H1 (cell line): ENCODE measurements around the gene HDDC3. TPM values are rescaled to one million over a fixed set of nuclear protein-coding genes. Genes with fewer than 3 reads are reported as not detected.

Experiments
- CTCF ChIA-PET: fragments of 300-600 bp; sonication (Branson Sonifier 250); formaldehyde crosslinking; loops from one replicate; lab custom pipeline; 2021; ENCODE audit not compliant: partially characterized antibody; lab: Charles Lee
- POLR2A ChIA-PET: fragments of 300-600 bp; sonication (Branson Sonifier 250); formaldehyde crosslinking; loops from one replicate; lab custom pipeline; 2021; ENCODE audit warnings: inconsistent platforms; ENCODE audit not compliant: partially characterized antibody; lab: Charles Lee
- DNase-seq, 2 experiments: peaks; one replicate each; pipeline versions ENCODE4 v3.0.0 to v3.0.0-alpha.2; 2010 to 2022; ENCODE audit warnings: low spot score in 2 of 2, low read depth in 1 of 2, mixed read lengths in 1 of 2
- FAIRE-seq: peaks from 2 replicates; lab custom pipeline; 2011; peaks lifted over from hg19 to GRCh38; lab: Jason Lieb, UNC
- H2AFZ ChIP-seq: 2 replicates; pipeline ENCODE4 v1.8.1; 2012; ENCODE audit warnings: low read length, inconsistent platforms
- H2AK5ac ChIP-seq: 2 replicates; pipeline ENCODE4 v1.6.1; 2013; ENCODE audit warnings: low read depth, low read length
- H2BK120ac ChIP-seq: replicated peaks from 2 replicates; pipeline ENCODE3; 2013; ENCODE audit warnings: low read depth, low read length, inconsistent platforms
- H2BK12ac ChIP-seq: 2 replicates; pipeline ENCODE4 v1.6.1; 2013; ENCODE audit warnings: low read depth, low read length
- H2BK15ac ChIP-seq: 2 replicates; pipeline ENCODE4 v1.6.1; 2013; ENCODE audit warnings: low read length
- H2BK20ac ChIP-seq: 2 replicates; pipeline ENCODE4 v1.6.1; 2013; ENCODE audit warnings: low read length
- H2BK5ac ChIP-seq: 2 replicates; pipeline ENCODE4 v1.6.1; 2013; ENCODE audit warnings: low read depth, low read length
- H3K14ac ChIP-seq: 2 replicates; pipeline ENCODE4 v1.6.1; 2013; ENCODE audit warnings: inconsistent platforms; ENCODE audit not compliant: insufficient read length
- H3K18ac ChIP-seq: 2 replicates; pipeline ENCODE4 v1.6.1; 2013; ENCODE audit warnings: low read length; ENCODE audit errors: extremely low read depth
- H3K23ac ChIP-seq: 2 replicates; pipeline ENCODE4 v1.6.1; 2013; ENCODE audit warnings: inconsistent platforms; ENCODE audit not compliant: insufficient read length
- H3K23me2 ChIP-seq: 2 replicates; pipeline ENCODE4 v1.6.1; 2013; ENCODE audit warnings: low read depth, low read length
- H3K27ac ChIP-seq: 2 replicates; pipeline ENCODE4 v1.6.1; 2011; ENCODE audit warnings: low read depth, low read length, inconsistent platforms
- H3K27me3 ChIP-seq, 4 experiments: replicated peaks in 1 of 4; 1 replicate in 1 of 4; 2 replicates in 3 of 4; pipeline versions ENCODE4 v1.6.1 to v1.8.1; 2011 to 2013; ENCODE audit warnings: low read length in 3 of 4, mild to moderate bottlenecking in 3 of 4, inconsistent platforms in 2 of 4, mixed read lengths in 2 of 4, moderate library complexity in 1 of 4; ENCODE audit not compliant: control insufficient read depth in 3 of 4, insufficient read depth in 3 of 4; ENCODE audit errors: extremely low read depth in 1 of 4
- H3K36me3 ChIP-seq, 4 experiments: 2 replicates each; pipeline versions ENCODE4 v1.6.1 to v1.8.1; 2011 to 2013; ENCODE audit warnings: mild to moderate bottlenecking in 4 of 4, low read length in 3 of 4, moderate library complexity in 2 of 4, control low read depth in 1 of 4, inconsistent platforms in 1 of 4; ENCODE audit not compliant: insufficient read depth in 4 of 4, control insufficient read depth in 2 of 4
- H3K4ac ChIP-seq: replicated peaks from 2 replicates; pipeline ENCODE3; 2013; ENCODE audit warnings: low read length, low read depth, mixed read lengths, inconsistent platforms; ENCODE audit not compliant: insufficient read length
- H3K4me1 ChIP-seq, 4 experiments: replicated peaks in 1 of 4; 1 replicate in 1 of 4; 2 replicates in 3 of 4; pipeline versions ENCODE4 v1.6.1 to v1.8.1; 2011 to 2013; ENCODE audit warnings: low read length in 3 of 4, inconsistent platforms in 2 of 4, mixed read lengths in 1 of 4; ENCODE audit not compliant: insufficient read depth in 4 of 4, control insufficient read depth in 3 of 4
- H3K4me2 ChIP-seq, 2 experiments: 2 replicates each; pipeline versions ENCODE4 v1.6.1 to v1.8.1; 2011 to 2013; ENCODE audit warnings: low read depth in 2 of 2, low read length in 2 of 2, control low read depth in 1 of 2, inconsistent platforms in 1 of 2, mild to moderate bottlenecking in 1 of 2; ENCODE audit not compliant: insufficient read depth in 1 of 2
- H3K4me3 ChIP-seq, 4 experiments: fragments of 200-600, 300-600 bp in 1 of 4; sonication (generic), shearing (Covaris generic), sonication (Bioruptor Twin) in 1 of 4; 2 replicates each; pipeline versions ENCODE4 v1.5.1 to v1.8.1; 2011 to 2016; ENCODE audit warnings: low read length in 4 of 4, low read depth in 3 of 4, control low read depth in 2 of 4, inconsistent platforms in 2 of 4, mild to moderate bottlenecking in 2 of 4, mixed read lengths in 1 of 4, moderate library complexity in 1 of 4; ENCODE audit not compliant: insufficient read depth in 2 of 4; ENCODE audit errors: extremely low read depth in 1 of 4
- H3K56ac ChIP-seq: replicated peaks from 2 replicates; pipeline ENCODE3; 2013; ENCODE audit warnings: low read depth, mild to moderate bottlenecking, mixed read lengths, low read length, inconsistent platforms; ENCODE audit not compliant: insufficient read length
- H3K79me1 ChIP-seq: 2 replicates; pipeline ENCODE4 v1.6.1; 2013; ENCODE audit warnings: low read depth, low read length, control low read depth
- H3K79me2 ChIP-seq, 2 experiments: 2 replicates each; pipeline versions ENCODE4 v1.6.1 to v1.8.1; 2012 to 2013; ENCODE audit warnings: low read length in 2 of 2, mild to moderate bottlenecking in 2 of 2, inconsistent platforms in 1 of 2; ENCODE audit not compliant: insufficient read depth in 2 of 2, control insufficient read depth in 1 of 2
- H3K9ac ChIP-seq, 4 experiments: replicated peaks in 1 of 4; 1 replicate in 1 of 4; 2 replicates in 3 of 4; pipeline versions ENCODE4 v1.6.1 to v1.8.1; 2011 to 2013; ENCODE audit warnings: low read depth in 3 of 4, low read length in 3 of 4, control low read depth in 2 of 4, mild to moderate bottlenecking in 2 of 4, moderate library complexity in 2 of 4, inconsistent platforms in 1 of 4; ENCODE audit errors: extremely low read depth in 1 of 4
- H3K9me3 ChIP-seq, 2 experiments: 2 replicates each; pipeline versions ENCODE4 v1.6.1 to v1.8.1; 2012 to 2013; ENCODE audit warnings: mild to moderate bottlenecking in 2 of 2, moderate library complexity in 2 of 2, control low read depth in 1 of 2, inconsistent platforms in 1 of 2, low read depth in 1 of 2, low read length in 1 of 2, mixed read lengths in 1 of 2; ENCODE audit not compliant: insufficient read depth in 2 of 2
- H4K20me1 ChIP-seq, 2 experiments: replicated peaks in 1 of 2; 2 replicates each; pipeline versions ENCODE3 to v1.8.1; 2011 to 2013; ENCODE audit warnings: inconsistent platforms in 2 of 2, low read length in 2 of 2, mild to moderate bottlenecking in 1 of 2; ENCODE audit not compliant: insufficient read depth in 2 of 2, control insufficient read depth in 1 of 2
- H4K5ac ChIP-seq: 2 replicates; pipeline ENCODE4 v1.6.1; 2013; ENCODE audit warnings: low read length, low read depth, mixed read lengths, inconsistent platforms; ENCODE audit not compliant: insufficient read length
- H4K8ac ChIP-seq: 2 replicates; pipeline ENCODE4 v1.8.0; 2013; ENCODE audit warnings: mild to moderate bottlenecking, moderate library complexity, low read length, inconsistent platforms; ENCODE audit not compliant: insufficient read depth; ENCODE audit errors: extremely low read depth
- H4K91ac ChIP-seq: replicated peaks from 2 replicates; pipeline ENCODE3; 2013; ENCODE audit warnings: low read length, mixed read lengths, inconsistent platforms; ENCODE audit not compliant: insufficient read length
- BRCA1 ChIP-seq: IDR thresholded peaks from 2 replicates; pipeline ENCODE4 v1.6.1; 2012; ENCODE audit warnings: low read depth, low read length, improper control_type of control experiment
- CEBPB ChIP-seq: IDR thresholded peaks from 2 replicates; pipeline ENCODE4 v1.6.1; 2012; ENCODE audit warnings: low read depth, low read length
- CHD1 ChIP-seq: IDR thresholded peaks from 2 replicates; pipeline ENCODE4 v1.6.1; 2012; ENCODE audit warnings: low read depth, low read length, improper control_type of control experiment
- EGR1 ChIP-seq: IDR thresholded peaks from 2 replicates; pipeline ENCODE4 v1.6.1; 2011; ENCODE audit warnings: low read depth, low read length, borderline replicate concordance
- NANOG ChIP-seq: IDR thresholded peaks from 2 replicates; pipeline ENCODE4 v1.6.1; 2011; ENCODE audit warnings: low read length, low read depth, mild to moderate bottlenecking, inconsistent platforms; ENCODE audit not compliant: insufficient read depth, poor library complexity, severe bottlenecking
- RBBP5 ChIP-seq: IDR thresholded peaks from 2 replicates; pipeline ENCODE4 v1.7.1; 2012; ENCODE audit warnings: low read depth, mild to moderate bottlenecking, inconsistent platforms, low read length, moderate library complexity, borderline replicate concordance
- RXRA ChIP-seq: IDR thresholded peaks from 2 replicates; pipeline ENCODE4 v1.6.1; 2011; ENCODE audit warnings: low read depth, mild to moderate bottlenecking, low read length, moderate library complexity; ENCODE audit not compliant: insufficient read depth
- SIX5 ChIP-seq: IDR thresholded peaks from 2 replicates; pipeline ENCODE4 v1.6.1; 2011; ENCODE audit warnings: mild to moderate bottlenecking, low read depth, low read length
- TAF1 ChIP-seq: IDR thresholded peaks from 2 replicates; pipeline ENCODE4 v1.6.1; 2011; ENCODE audit warnings: mild to moderate bottlenecking, low read depth, low read length
- TAF7 ChIP-seq: optimal IDR thresholded peaks from 2 replicates; pipeline ENCODE3; 2011; ENCODE audit warnings: low read depth, mild to moderate bottlenecking, inconsistent platforms, low read length, moderate library complexity, borderline replicate concordance
- WGBS, 2 experiments: shearing (Covaris generic) in 1 of 2; methylation state at CpG; one replicate each; pipeline versions ENCODE4 v1.1.6 to v1.1.7; 2013 to 2015; ENCODE audit warnings: low lambda C conversion rate in 2 of 2, mixed read lengths in 2 of 2, inconsistent platforms in 1 of 2, low coverage in 1 of 2, missing lambda C conversion rate in 1 of 2; ENCODE audit not compliant: insufficient replicate concordance in 2 of 2, insufficient coverage in 1 of 2, insufficient read length in 1 of 2; ENCODE audit errors: extremely low coverage in 1 of 2, missing lambda C conversion rate in 1 of 2; 5-methylcytosine and 5-hydroxymethylcytosine counted together
- polyA plus RNA-seq, 7 experiments: library from polyadenylated mRNA; depleted of rRNA in 3 of 7; stranded (reverse) in 5 of 7; unstranded in 2 of 7; fragments of >200 nt in 5 of 7; fragments of 200-250 nt in 2 of 7; gene quantifications; 1 replicate in 5 of 7; 2 replicates in 1 of 7; 4 replicates in 1 of 7; pipeline versions ENCODE4 v1.2.1 to v1.2.3, GENCODE V29; 2011 to 2013; ENCODE audit warnings: missing spikeins in 2 of 7, mixed read lengths in 2 of 7
- total RNA-seq: library from RNA; stranded (reverse); fragmentation: NEBNext Ultra II Directional; extraction: Animal tissue kit (Norgen Biotek cat#: 25700); gene quantifications from 2 replicates; pipeline ENCODE4 v1.2.1, GENCODE V29; 2021
- TF ChIP-seq, protein P1 (sequence below): IDR thresholded peaks from 2 replicates; pipeline ENCODE4 v1.6.1; 2012; ENCODE audit warnings: inconsistent platforms

HDDC3 gene
- total and polyA plus RNA-seq, 2 of the 8 experiments (the other 6 are each of a cell fraction or from before 2014, with no cell fraction given) = 16.3 to 16.5 TPM

DNA sequence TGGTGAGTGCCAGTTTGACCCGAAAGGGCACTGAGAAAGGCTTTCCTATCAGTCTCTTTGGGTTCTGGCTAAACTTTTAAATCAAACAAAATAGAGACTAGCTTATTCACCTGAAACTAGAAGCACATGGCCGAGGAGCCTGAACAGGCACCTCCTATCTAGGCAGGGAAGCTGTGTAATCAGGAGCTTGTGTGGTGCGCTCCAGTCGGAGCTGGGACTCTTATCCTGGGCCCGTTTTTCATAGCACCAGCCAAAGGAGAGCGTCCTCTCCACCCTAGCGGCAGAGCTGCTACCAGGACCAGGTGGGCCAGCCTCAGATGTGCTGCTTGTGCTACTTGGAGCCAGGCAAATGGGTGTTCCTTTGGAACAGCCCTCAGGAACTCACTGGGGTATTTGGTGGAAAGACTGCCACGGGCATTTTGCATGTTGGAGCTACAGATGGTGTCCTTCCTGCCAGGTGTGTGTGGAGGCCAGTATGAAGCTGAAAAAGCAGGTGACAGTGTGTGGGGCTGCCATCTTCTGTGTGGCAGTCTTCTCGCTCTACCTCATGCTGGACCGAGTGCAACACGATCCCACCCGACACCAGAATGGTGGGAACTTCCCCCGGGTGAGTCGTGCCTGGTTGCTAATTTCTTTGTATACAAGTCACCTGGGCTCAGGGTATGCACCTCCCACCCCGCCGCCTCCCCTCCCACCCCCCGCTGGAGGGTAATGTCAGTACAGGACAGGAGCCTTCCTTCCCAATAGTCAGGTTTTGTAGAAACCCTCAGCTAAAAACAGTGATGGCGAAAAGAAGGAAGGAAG is 28.4 kb downstream of the HDDC3 start:
- H4K20me1 ChIP-seq = peaks cover 0 to 6% of the 10 kb centered on the region in 2 experiments
- no peak overlapping the region for H3K4ac ChIP-seq
- no peak overlapping the region for H4K5ac ChIP-seq
- no peak overlapping the region for H2BK5ac ChIP-seq
- no peak overlapping the region for H3K14ac ChIP-seq
- H2BK12ac ChIP-seq = no peak overlapping the region
- H4K8ac ChIP-seq = no peak overlapping the region
- H4K91ac ChIP-seq = no peak overlapping the region
- H2BK15ac ChIP-seq = no peak overlapping the region
- no peak overlapping the region for H3K18ac ChIP-seq
- no peak for FAIRE-seq
- CTCF ChIA-PET = interaction anchor here (0.6 to 13.3 kb wide), 19 partner anchors 9 to 479 kb away, joined by 3 to 187 read pairs (median 4); partner anchors contain the start of genes FES, HDDC3 and UNC45A
- no peak overlapping the region for H3K23ac ChIP-seq
- peak overlapping the region in 1 of 4 experiments; percentile 33; a peak in 1 of 7 replicates for H3K9ac ChIP-seq
- no peak overlapping the region for H2AK5ac ChIP-seq
- H3K4me1 ChIP-seq = peaks cover 5 to 8% (median 7%) of the 10 kb centered on the region in 4 experiments; a peak in 6 of 7 replicates
- peak overlapping the region; percentile 91 for H3K4me2 ChIP-seq
- peaks cover 14% of the 10 kb centered on the region; the same call in 1 of the 2 replicates for H3K23me2 ChIP-seq
- H3K9me3 ChIP-seq = no peaks in the 10 kb centered on the region
- H2BK20ac ChIP-seq = no peak overlapping the region
- peaks cover 0 to 16% (median 9%) of the 10 kb centered on the region in 4 experiments; a peak in 5 of 7 replicates for H3K27me3 ChIP-seq
- DNase-seq = no peak
- 33% methylated on average over 13 of the region's 18 CpGs; no CpG with 5 or more reads in 1 of the 2 experiments for WGBS, 2 experiments
- H3K79me1 ChIP-seq = no peaks in the 10 kb centered on the region
- H3K27ac ChIP-seq = no peak overlapping the region
- H3K56ac ChIP-seq = no peak overlapping the region
- H3K36me3 ChIP-seq = no peaks in the 10 kb centered on the region; a peak in 2 of 8 replicates
- peak overlapping the region; percentile 52 to 79 (median 73); a peak in 7 of 8 replicates for H3K4me3 ChIP-seq
- POLR2A ChIA-PET = interaction anchor here (1.2 to 3.3 kb wide), 2 partner anchors 15 to 29 kb away, joined by 3 to 24 read pairs; partner anchors contain the start of genes HDDC3 and UNC45A
- H2AFZ ChIP-seq = peak overlapping the region; percentile 7; the same call in 1 of the 2 replicates
- no peaks in the 10 kb centered on the region for H3K79me2 ChIP-seq
- no peak overlapping the region for H2BK120ac ChIP-seq
- TF ChIP-seq TAF7 (no peak), EGR1 (no peak), RXRA (no peak), CEBPB (no peak), NANOG (no peak), BRCA1 (no peak), CHD1 (no peak), SIX5 (no peak), RBBP5 (no peak), TAF1 (0 out of 2 replicates have a peak, but pooled peaks have one; percentile 34)
- TF ChIP-seq, protein P1, sequence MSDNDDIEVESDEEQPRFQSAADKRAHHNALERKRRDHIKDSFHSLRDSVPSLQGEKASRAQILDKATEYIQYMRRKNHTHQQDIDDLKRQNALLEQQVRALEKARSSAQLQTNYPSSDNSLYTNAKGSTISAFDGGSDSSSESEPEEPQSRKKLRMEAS = peak; percentile 49
